CD4-positive, CD25-positive, alpha-beta regulatory T cell (primary cell): ENCODE data around the gene MAF. TPM values are rescaled to one million over a fixed set of nuclear protein-coding genes. Genes with fewer than 3 reads are reported as not detected.

Source experiments
- ATAC-seq, 2 donors: fragments of 150-1000 bp; cut with Tn5 transposase; one replicate each; pipeline ENCODE4 v1.10.0; 2021; ENCODE audit warnings: low read depth in 2 of 2, moderate number of reproducible peaks in 2 of 2, moderate library complexity in 1 of 2
- DNase-seq, 3 donors: peaks; one replicate each; pipeline versions ENCODE4 v3.0.0 to v3.0.0-alpha.2; 2012 to 2022; ENCODE audit warnings: mixed read lengths in 1 of 3
- H3K27ac ChIP-seq: one replicate; pipeline ENCODE4 v1.7.0; 2013; ENCODE audit warnings: mild to moderate bottlenecking, low read length; ENCODE audit not compliant: insufficient read depth, poor library complexity, severe bottlenecking
- H3K27me3 ChIP-seq: one replicate; pipeline ENCODE4 v1.7.0; 2013; ENCODE audit warnings: low read length; ENCODE audit not compliant: control insufficient read depth, insufficient read depth
- H3K36me3 ChIP-seq: one replicate; pipeline ENCODE4 v1.7.0; 2013; ENCODE audit warnings: mild to moderate bottlenecking, low read length, moderate library complexity; ENCODE audit not compliant: control insufficient read depth, insufficient read depth
- H3K4me1 ChIP-seq: 2 replicates; pipeline ENCODE4 v1.7.0; 2013; ENCODE audit warnings: mild to moderate bottlenecking, low read length; ENCODE audit not compliant: insufficient read depth, control insufficient read depth, poor library complexity, severe bottlenecking
- H3K4me3 ChIP-seq: one replicate; pipeline ENCODE4 v1.7.0; 2013; ENCODE audit warnings: low read depth, mild to moderate bottlenecking, low read length, moderate library complexity
- H3K9me3 ChIP-seq, 2 experiments: 1 replicate in 1 of 2; 2 replicates in 1 of 2; pipeline ENCODE4 v1.7.0; 2013; ENCODE audit warnings: low read length in 2 of 2, mild to moderate bottlenecking in 1 of 2, moderate library complexity in 1 of 2; ENCODE audit not compliant: control insufficient read depth in 2 of 2
- H3K27ac Mint-ChIP-seq, 3 donors: one replicate each; pipeline ENCODE4 v1.8.0; 2020 to 2022; ENCODE audit warnings: mild to moderate bottlenecking in 3 of 3, mixed read lengths in 3 of 3, moderate library complexity in 2 of 3
- H3K27me3 Mint-ChIP-seq: one replicate; pipeline ENCODE4 v1.8.0; 2022; ENCODE audit warnings: mild to moderate bottlenecking, mixed read lengths
- H3K36me3 Mint-ChIP-seq: one replicate; pipeline ENCODE4 v1.8.0; 2020; ENCODE audit warnings: mixed read lengths
- H3K4me1 Mint-ChIP-seq, 4 donors: one replicate each; pipeline ENCODE4 v1.8.0; 2020 to 2022; ENCODE audit warnings: mixed read lengths in 4 of 4, mild to moderate bottlenecking in 1 of 4
- H3K4me3 Mint-ChIP-seq, 4 donors: one replicate each; pipeline ENCODE4 v1.8.0; 2020 to 2022; ENCODE audit warnings: mild to moderate bottlenecking in 4 of 4, mixed read lengths in 4 of 4, moderate library complexity in 3 of 4
- H3K9me3 Mint-ChIP-seq, 7 donors: one replicate each; pipeline ENCODE4 v1.8.0; 2020 to 2022; ENCODE audit warnings: mixed read lengths in 7 of 7, mild to moderate bottlenecking in 3 of 7, moderate library complexity in 2 of 7
- polyA plus RNA-seq, 4 donors: library from polyadenylated mRNA; unstranded; fragments of 300-500 nt; fragmentation: Illumina TruSeq; gene quantifications; one replicate each; pipeline ENCODE4 v1.2.3, GENCODE V29; 2021
- total RNA-seq: library from RNA; stranded (reverse); gene quantifications from one replicate; pipeline ENCODE4 v1.2.3, GENCODE V29; 2022

Gene MAF
- total and polyA plus RNA-seq, 5 donors from 2014 or later: 1.4 to 120 (median 3.8) TPM

GRCh38 chr16:79559532-79559931 is 41.0 kb downstream of the MAF start:
- Histone ChIP-seq H3K4me3 (no peak overlapping the region), H3K27me3 (peaks cover 5% of the 10 kb centered on the region), H3K4me1 (no peaks in the 10 kb centered on the region), H3K9me3 (peaks cover 0 to 6% of the 10 kb centered on the region in 2 experiments), H3K36me3 (no peaks in the 10 kb centered on the region), H3K27ac (no peak overlapping the region)
- Mint-ChIP-seq H3K36me3 (no peaks in the 10 kb centered on the region), H3K4me1 (no peaks in the 10 kb centered on the region), H3K9me3 (peaks cover 0 to 8% (median 5%) of the 10 kb centered on the region in 7 donors), H3K27ac (no peak overlapping the region), H3K4me3 (no peak overlapping the region), H3K27me3 (no peaks in the 10 kb centered on the region)
- ATAC-seq (no peak), DNase-seq (no peak)

- H3K9me3 ChIP-seq: peaks cover 0 to 6% of the 10 kb centered on the region in 2 experiments
- peaks cover 3% of the 10 kb centered on the region for H3K27me3 ChIP-seq
These were observed 43.1 kb downstream of the MAF start for GRCh38 chr16:79557421-79557820.

GRCh38 chr16:79554912-79555311 is 45.6 kb downstream of the MAF start:
- DNase-seq: no peak
- H3K4me1 Mint-ChIP-seq: no peaks in the 10 kb centered on the region
- peaks cover 0 to 9% (median 6%) of the 10 kb centered on the region in 7 donors for H3K9me3 Mint-ChIP-seq
- no peaks in the 10 kb centered on the region for H3K36me3 Mint-ChIP-seq
- no peak overlapping the region for H3K27ac Mint-ChIP-seq
- Histone ChIP-seq H3K4me3 (no peak overlapping the region), H3K27me3 (peaks cover 3% of the 10 kb centered on the region), H3K27ac (no peak overlapping the region), H3K4me1 (no peaks in the 10 kb centered on the region), H3K9me3 (peaks cover 0 to 6% of the 10 kb centered on the region in 2 experiments), H3K36me3 (no peaks in the 10 kb centered on the region)
- no peak overlapping the region for H3K4me3 Mint-ChIP-seq
- ATAC-seq: no peak
- peaks cover 2% of the 10 kb centered on the region for H3K27me3 Mint-ChIP-seq

More at GRCh38 chr16:79557421-79557820, 43.1 kb downstream of the MAF start:
- Histone ChIP-seq H3K4me3 (no peak overlapping the region), H3K4me1 (no peaks in the 10 kb centered on the region), H3K27ac (no peak overlapping the region), H3K36me3 (no peaks in the 10 kb centered on the region)
- Mint-ChIP-seq H3K4me1 (no peaks in the 10 kb centered on the region), H3K4me3 (no peak overlapping the region), H3K9me3 (peaks cover 0 to 9% (median 7%) of the 10 kb centered on the region in 7 donors), H3K36me3 (no peaks in the 10 kb centered on the region), H3K27me3 (no peaks in the 10 kb centered on the region), H3K27ac (no peak overlapping the region)
- DNase-seq (no peak), ATAC-seq (no peak)

- H3K27ac Mint-ChIP-seq: no peak overlapping the region
- no peaks in the 10 kb centered on the region for H3K36me3 Mint-ChIP-seq
- H3K4me3 ChIP-seq: no peak overlapping the region
- H3K9me3 Mint-ChIP-seq: peaks cover 0 to 6% (median 0%) of the 10 kb centered on the region in 7 donors
- no peak for ATAC-seq
- no peaks in the 10 kb centered on the region for H3K4me1 ChIP-seq
- H3K27ac ChIP-seq: no peak overlapping the region
- no peaks in the 10 kb centered on the region for H3K4me1 Mint-ChIP-seq
- DNase-seq: no peak
- no peak overlapping the region for H3K4me3 Mint-ChIP-seq
- H3K36me3 ChIP-seq: no peaks in the 10 kb centered on the region
- no peaks in the 10 kb centered on the region for H3K9me3 ChIP-seq
- peaks cover 15% of the 10 kb centered on the region for H3K27me3 Mint-ChIP-seq
- peaks cover 5% of the 10 kb centered on the region for H3K27me3 ChIP-seq
These were observed 50.2 kb downstream of the MAF start for GRCh38 chr16:79550373-79550772.

- DNase-seq: no peak
- Mint-ChIP-seq H3K27me3 (peaks cover 15% of the 10 kb centered on the region), H3K4me1 (no peaks in the 10 kb centered on the region), H3K4me3 (no peak overlapping the region), H3K9me3 (peaks cover 0 to 2% (median 0%) of the 10 kb centered on the region in 7 donors), H3K27ac (no peak overlapping the region), H3K36me3 (no peaks in the 10 kb centered on the region)
- Histone ChIP-seq H3K4me1 (no peaks in the 10 kb centered on the region), H3K27ac (no peak overlapping the region), H3K27me3 (peaks cover 5% of the 10 kb centered on the region), H3K9me3 (no peaks in the 10 kb centered on the region), H3K36me3 (no peaks in the 10 kb centered on the region), H3K4me3 (no peak overlapping the region)
- ATAC-seq: no peak
These were observed 53.5 kb downstream of the MAF start for GRCh38 chr16:79547085-79547484.
